DND-41 (cell line): ENCODE data around the gene ENTPD3.

Experiments
- ATAC-seq: fragments of 200-7000 bp; cut with Tn5 transposase; 3 replicates; pipeline ENCODE4 v1.9.1; 2021; ENCODE audit warnings: low read depth; ENCODE audit not compliant: insufficient read depth
- DNase-seq: peaks from one replicate; pipeline ENCODE4 v3.0.0-alpha.2; 2020
- H2AFZ ChIP-seq: 2 replicates; pipeline ENCODE4 v1.6.0; 2012; ENCODE audit warnings: low read depth, low read length
- H3K27ac ChIP-seq: 2 replicates; pipeline ENCODE4 v1.5.1; 2012; ENCODE audit warnings: low read length, inconsistent platforms
- H3K27me3 ChIP-seq: fragments of 200-600 bp; sonication (generic); 2 replicates; pipeline ENCODE4 v1.6.0; 2012; ENCODE audit warnings: low read length, mild to moderate bottlenecking, inconsistent platforms; ENCODE audit not compliant: insufficient read depth, poor library complexity
- H3K36me3 ChIP-seq: 2 replicates; pipeline ENCODE4 v1.5.1; 2012; ENCODE audit warnings: low read length, inconsistent platforms; ENCODE audit not compliant: insufficient read depth
- H3K4me1 ChIP-seq: 2 replicates; pipeline ENCODE4 v1.5.1; 2012; ENCODE audit warnings: mild to moderate bottlenecking, low read length; ENCODE audit not compliant: insufficient read depth
- H3K4me2 ChIP-seq: 2 replicates; pipeline ENCODE4 v1.6.0; 2012; ENCODE audit warnings: mild to moderate bottlenecking, moderate library complexity, low read length, inconsistent platforms; ENCODE audit not compliant: insufficient read depth
- H3K4me3 ChIP-seq, 2 experiments: fragments of 200-600 bp in 1 of 2; shearing (Covaris generic) in 1 of 2; 2 replicates each; pipeline ENCODE4 v1.5.1; 2012 to 2016; ENCODE audit warnings: inconsistent platforms in 2 of 2, low read length in 2 of 2, mild to moderate bottlenecking in 2 of 2, low read depth in 1 of 2, moderate library complexity in 1 of 2
- H3K79me2 ChIP-seq: 2 replicates; pipeline ENCODE4 v1.6.0; 2012; ENCODE audit warnings: low read length, inconsistent platforms; ENCODE audit not compliant: insufficient read depth
- H3K9ac ChIP-seq: 2 replicates; pipeline ENCODE4 v1.6.0; 2012; ENCODE audit warnings: low read depth, mild to moderate bottlenecking, inconsistent platforms, low read length, moderate library complexity
- H3K9me3 ChIP-seq: 2 replicates; pipeline ENCODE4 v1.5.1; 2012; ENCODE audit warnings: low read length, moderate library complexity, mild to moderate bottlenecking, inconsistent platforms; ENCODE audit not compliant: insufficient read depth, severe bottlenecking
- H4K20me1 ChIP-seq: 2 replicates; pipeline ENCODE4 v1.6.0; 2012; ENCODE audit warnings: low read length; ENCODE audit not compliant: insufficient read depth
- EZH2 ChIP-seq: IDR thresholded peaks from 3 replicates; pipeline ENCODE4 v1.6.1; 2012; ENCODE audit warnings: borderline replicate concordance, low read depth, mild to moderate bottlenecking, moderate library complexity, low read length, inconsistent platforms; ENCODE audit not compliant: severe bottlenecking
- TF ChIP-seq, protein P1 (sequence below): IDR thresholded peaks from 2 replicates; pipeline ENCODE4 v1.5.1; 2012; ENCODE audit warnings: borderline replicate concordance, low read length, moderate library complexity, mild to moderate bottlenecking; ENCODE audit not compliant: poor library complexity, severe bottlenecking; ENCODE audit errors: extremely low read depth

Gene ENTPD3

DNA sequence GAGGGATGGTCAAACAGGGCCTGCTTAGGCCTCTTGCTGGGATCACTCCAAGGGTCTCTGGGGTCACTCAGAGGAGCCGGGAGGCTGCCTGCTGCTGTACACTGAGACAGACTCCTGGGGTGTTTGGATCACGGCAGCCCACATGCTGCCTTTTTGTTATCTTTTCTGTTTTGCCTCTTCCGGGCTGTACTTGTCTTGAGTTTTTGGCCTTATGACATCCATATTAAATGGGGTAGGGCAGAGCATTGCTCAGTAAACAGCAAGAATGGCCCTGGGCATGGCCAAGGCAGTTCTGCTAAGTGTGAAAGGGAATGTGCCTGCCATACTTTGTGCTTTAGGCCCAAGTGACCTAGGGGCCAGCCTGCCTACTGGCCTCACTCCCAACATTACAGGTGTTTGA is 771 bp upstream of the ENTPD3 start:
- Histone ChIP-seq H3K4me3 (no peak overlapping the region), H3K79me2 (no peaks in the 10 kb centered on the region), H3K27ac (no peak overlapping the region), H3K9ac (no peak overlapping the region), H2AFZ (no peak overlapping the region), H3K4me2 (no peak overlapping the region), H3K4me1 (no peaks in the 10 kb centered on the region), H3K9me3 (no peaks in the 10 kb centered on the region), H3K27me3 (no peaks in the 10 kb centered on the region), H3K36me3 (no peaks in the 10 kb centered on the region), H4K20me1 (no peaks in the 10 kb centered on the region)
- ATAC-seq (no peak), DNase-seq (no peak)
- no peak for TF ChIP-seq EZH2
- TF ChIP-seq, protein P1, sequence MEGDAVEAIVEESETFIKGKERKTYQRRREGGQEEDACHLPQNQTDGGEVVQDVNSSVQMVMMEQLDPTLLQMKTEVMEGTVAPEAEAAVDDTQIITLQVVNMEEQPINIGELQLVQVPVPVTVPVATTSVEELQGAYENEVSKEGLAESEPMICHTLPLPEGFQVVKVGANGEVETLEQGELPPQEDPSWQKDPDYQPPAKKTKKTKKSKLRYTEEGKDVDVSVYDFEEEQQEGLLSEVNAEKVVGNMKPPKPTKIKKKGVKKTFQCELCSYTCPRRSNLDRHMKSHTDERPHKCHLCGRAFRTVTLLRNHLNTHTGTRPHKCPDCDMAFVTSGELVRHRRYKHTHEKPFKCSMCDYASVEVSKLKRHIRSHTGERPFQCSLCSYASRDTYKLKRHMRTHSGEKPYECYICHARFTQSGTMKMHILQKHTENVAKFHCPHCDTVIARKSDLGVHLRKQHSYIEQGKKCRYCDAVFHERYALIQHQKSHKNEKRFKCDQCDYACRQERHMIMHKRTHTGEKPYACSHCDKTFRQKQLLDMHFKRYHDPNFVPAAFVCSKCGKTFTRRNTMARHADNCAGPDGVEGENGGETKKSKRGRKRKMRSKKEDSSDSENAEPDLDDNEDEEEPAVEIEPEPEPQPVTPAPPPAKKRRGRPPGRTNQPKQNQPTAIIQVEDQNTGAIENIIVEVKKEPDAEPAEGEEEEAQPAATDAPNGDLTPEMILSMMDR, result no peak

DNA sequence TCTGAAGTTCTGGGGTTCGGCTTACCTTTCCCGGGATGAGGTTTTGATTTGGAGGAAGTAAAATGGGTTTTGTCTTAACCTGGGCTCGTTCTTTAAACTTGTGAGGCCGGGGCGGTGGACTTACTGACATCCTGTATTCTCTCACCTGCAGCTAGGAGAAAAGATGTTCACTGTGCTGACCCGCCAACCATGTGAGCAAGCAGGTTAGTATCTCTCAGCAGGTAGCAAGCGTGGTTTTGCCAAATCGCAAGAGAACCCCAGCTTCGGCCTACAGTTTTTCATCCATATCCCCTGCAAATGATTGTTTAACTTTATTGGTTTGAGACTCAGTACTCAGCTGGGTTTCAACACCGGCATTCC is 891 bp downstream of the ENTPD3 start:
- Histone ChIP-seq H3K4me1 (no peaks in the 10 kb centered on the region), H3K36me3 (no peaks in the 10 kb centered on the region), H3K9ac (no peak overlapping the region), H3K4me3 (no peak overlapping the region), H2AFZ (no peak overlapping the region), H3K9me3 (no peaks in the 10 kb centered on the region), H3K27ac (no peak overlapping the region), H3K4me2 (no peak overlapping the region), H3K79me2 (no peaks in the 10 kb centered on the region), H4K20me1 (no peaks in the 10 kb centered on the region), H3K27me3 (no peaks in the 10 kb centered on the region)
- DNase-seq, result no peak
- no peak for ATAC-seq
- TF ChIP-seq, protein P1, result no peak
- TF ChIP-seq EZH2, result no peak

DNA sequence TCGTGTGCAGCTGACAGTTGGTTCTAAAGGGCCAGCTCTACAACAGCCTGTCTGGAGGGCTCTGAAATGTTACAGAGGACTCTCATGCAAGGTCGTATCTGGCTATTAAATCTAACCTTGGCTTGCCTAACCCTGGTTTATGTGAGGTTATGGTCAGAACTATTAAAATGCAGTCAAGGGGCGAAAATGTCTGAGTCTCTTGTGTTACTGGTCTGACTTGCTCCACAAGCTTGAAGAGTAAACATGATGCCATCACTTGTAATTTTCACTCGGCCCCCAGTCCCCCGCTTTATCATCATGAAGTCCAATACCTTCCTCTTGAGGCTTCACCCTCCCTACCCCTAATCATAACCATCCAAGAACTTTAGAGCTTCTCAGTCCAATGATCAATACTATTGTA is 9.4 kb downstream of the ENTPD3 start:
- Histone ChIP-seq H3K4me2 (no peak overlapping the region), H3K4me1 (no peaks in the 10 kb centered on the region), H3K4me3 (no peak overlapping the region), H4K20me1 (no peaks in the 10 kb centered on the region), H3K27me3 (peaks cover 3% of the 10 kb centered on the region), H3K9me3 (no peaks in the 10 kb centered on the region), H3K79me2 (no peaks in the 10 kb centered on the region), H3K9ac (no peak overlapping the region), H2AFZ (no peak overlapping the region), H3K36me3 (no peaks in the 10 kb centered on the region), H3K27ac (no peak overlapping the region)
- ATAC-seq (no peak), DNase-seq (no peak)
- TF ChIP-seq, protein P1, result no peak
- TF ChIP-seq EZH2, result no peak

DNA sequence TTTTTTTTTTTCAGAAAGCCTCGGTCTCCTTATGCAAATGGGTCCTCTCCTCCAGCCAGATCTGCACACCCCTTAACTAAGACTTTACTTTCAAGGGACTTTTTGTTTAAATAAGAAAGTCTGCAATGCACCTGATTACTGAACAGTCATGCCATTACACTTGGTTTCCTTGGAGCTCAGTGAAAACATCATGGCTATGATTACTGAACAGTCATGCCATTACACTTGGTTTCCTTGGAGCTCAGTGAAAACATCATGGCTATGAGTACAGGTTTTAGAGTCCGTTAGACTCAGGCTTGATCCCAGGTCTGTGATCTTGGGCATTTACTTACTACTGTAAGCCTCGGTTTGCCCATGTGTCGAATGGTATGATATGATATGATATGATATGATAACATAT is 10.1 kb downstream of the ENTPD3 start:
- no peaks in the 10 kb centered on the region for H3K79me2 ChIP-seq
- H3K9me3 ChIP-seq, result no peaks in the 10 kb centered on the region
- no peak overlapping the region for H3K9ac ChIP-seq
- H2AFZ ChIP-seq, result no peak overlapping the region
- peaks cover 3% of the 10 kb centered on the region for H3K27me3 ChIP-seq
- ATAC-seq, result no peak
- no peak overlapping the region for H3K27ac ChIP-seq
- H3K36me3 ChIP-seq, result no peaks in the 10 kb centered on the region
- no peak overlapping the region for H3K4me2 ChIP-seq
- no peak for DNase-seq
- H4K20me1 ChIP-seq, result no peaks in the 10 kb centered on the region
- H3K4me3 ChIP-seq, result no peak overlapping the region
- H3K4me1 ChIP-seq, result no peaks in the 10 kb centered on the region
- TF ChIP-seq EZH2, result no peak
- TF ChIP-seq, protein P1, result no peak
